Measurements from ENCODE around the gene MARS2.
"Not testable (repeated sequence)": the region's sequence is repeated elsewhere in the genome, so short reads cannot be mapped to it uniquely, and the experiment has no call there.

Gene MARS2

GRCh38 chr2:197705912-197706838 lies 1.0 kb downstream of the MARS2 start:
- peak; percentile 42 for DNase-seq (ENCODE audit: low read depth, low spot score)

DNA sequence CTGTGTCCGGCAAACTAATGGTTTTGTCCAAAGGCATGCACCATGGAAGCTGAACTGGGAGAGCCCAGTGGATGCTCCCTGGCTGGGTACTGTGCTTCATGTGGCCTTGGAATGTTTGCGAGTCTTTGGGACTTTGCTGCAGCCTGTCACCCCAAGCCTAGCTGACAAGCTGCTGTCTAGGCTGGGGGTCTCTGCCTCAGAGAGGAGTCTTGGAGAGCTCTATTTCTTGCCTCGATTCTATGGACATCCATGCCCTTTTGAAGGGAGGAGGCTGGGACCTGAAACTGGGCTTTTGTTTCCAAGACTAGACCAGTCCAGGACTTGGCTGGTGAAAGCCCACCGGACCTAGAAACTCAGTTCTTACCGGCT lies 1.7 kb downstream of the MARS2 start:
- peak; percentile 4 for DNase-seq (ENCODE audit: low read depth, low spot score)

DNA sequence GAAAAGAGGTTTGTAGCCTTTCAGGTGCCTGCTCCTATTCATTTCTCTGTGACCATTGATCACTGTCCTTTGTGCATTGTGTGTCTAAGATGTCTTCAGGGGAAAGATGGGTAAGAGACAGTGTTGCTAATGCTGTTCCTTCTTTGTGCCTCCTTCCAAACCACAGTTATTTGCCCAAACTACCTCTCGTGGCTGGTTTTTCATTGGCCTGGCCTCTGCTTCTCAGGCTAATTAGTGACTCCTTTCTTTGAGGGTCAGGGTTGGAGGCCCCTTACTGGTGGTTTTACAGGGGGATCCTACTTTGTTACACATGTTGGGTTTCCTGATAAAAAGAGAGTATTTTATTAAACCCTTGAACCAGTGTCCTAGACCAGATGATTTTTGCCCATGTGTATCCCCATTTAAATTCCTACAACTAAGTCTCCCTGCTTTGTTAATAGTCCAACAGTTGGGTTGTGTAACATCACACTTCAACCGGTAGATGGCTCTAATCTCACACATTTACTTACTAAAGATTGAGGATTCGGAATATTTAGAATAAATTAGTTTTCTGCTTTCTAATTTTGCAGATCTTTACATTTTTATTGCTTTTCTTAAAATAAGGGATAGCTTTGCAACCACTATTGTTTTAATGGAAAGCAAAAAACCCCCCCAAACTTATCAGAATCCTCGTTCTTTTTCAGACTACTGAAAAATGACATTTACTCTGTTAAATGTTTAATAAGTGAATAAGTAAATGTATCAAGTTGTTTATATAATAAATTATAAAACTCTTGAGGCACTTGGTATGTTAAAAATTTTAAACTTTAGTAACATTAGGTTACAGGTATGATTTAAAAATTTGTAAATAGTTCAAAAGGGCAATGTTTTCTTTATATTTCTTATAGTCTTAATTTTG lies 2.4 kb downstream of the MARS2 start:
- peak; percentile 67 for DNase-seq (ENCODE audit: low read depth, low spot score)

DNA sequence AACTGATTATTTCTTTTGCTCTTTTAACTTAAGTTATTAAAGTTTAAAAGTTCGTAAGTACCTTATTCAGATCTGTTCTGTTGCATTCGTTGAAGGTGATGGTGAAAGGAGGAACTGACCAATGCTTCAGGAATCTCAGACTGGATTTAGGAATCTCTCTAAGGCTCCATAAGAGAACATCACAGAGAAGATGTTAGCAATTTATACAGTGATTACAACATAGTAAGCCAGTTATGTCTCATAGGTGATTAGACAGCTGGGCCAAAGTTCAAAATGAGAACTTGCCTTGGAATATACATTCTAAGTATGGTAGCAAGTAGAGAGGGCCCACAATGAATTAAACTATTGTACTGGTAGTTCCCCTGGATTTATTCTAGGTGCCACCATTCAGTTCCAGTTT lies 3.2 kb downstream of the MARS2 start:
- DNase-seq (ENCODE audit: low read depth, low spot score): peak; percentile 43

DNA sequence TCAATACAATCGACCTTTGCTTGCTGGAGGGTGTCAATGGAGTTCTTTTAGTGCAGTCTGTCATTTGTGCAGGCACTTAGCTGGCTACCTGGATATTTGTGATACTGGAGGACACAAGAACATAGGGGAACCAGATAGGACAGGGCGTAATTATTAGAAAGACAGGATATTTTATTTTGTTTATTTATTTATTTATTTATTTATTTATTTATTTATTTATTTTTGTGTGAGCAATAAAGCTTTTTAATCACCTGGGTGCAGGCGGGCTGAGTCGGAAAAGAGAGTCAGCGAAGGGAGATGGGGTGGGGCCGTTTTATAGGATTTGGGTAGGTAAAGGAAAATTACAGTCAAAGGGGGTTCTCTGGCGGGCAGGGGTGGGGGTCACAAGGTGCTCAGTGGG lies 4.0 kb downstream of the MARS2 start:
- DNase-seq (ENCODE audit: low read depth, low spot score): not testable (repeated sequence)

DNA sequence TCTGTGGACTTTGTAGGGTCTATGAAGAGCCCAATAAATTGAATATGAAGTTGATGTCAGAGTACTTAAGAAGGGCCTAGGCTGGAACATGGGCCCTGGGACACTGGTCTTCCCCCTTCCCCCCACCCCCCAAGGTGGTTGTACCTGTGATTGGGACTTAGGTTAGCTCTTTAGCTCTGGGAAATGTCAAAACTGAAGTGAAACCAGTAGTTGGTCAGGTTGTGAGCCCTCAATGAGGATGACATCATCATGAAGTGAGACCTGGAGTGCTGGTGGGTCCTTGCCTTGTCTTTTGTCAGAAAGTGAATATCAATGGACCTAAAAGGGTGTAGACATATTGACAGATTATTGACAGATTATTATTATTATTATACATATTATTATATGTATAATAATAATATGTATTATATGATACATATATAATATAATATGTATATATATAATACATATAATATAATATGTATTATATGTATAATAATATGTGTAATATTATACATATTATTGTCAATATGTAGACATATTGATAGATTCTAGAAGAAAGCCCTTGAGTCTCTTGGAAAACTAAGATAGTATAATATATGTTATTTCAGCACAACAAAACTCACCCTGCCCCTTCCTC lies 5.4 kb downstream of the MARS2 start:
- DNase-seq (ENCODE audit: low read depth, low spot score): no peak

- DNase-seq (ENCODE audit: low read depth, low spot score): no peak
Measured at GRCh38 chr2:197711578-197711977, 6.4 kb downstream of the MARS2 start.

- no peak for DNase-seq (ENCODE audit: low read depth, low spot score)
Measured at GRCh38 chr2:197713271-197713670, 8.1 kb downstream of the MARS2 start.

GRCh38 chr2:197717863-197718262 lies 12.7 kb downstream of the MARS2 start:
- no peak for DNase-seq (ENCODE audit: low read depth, low spot score)

- DNase-seq (ENCODE audit: low read depth, low spot score): no peak
Measured at GRCh38 chr2:197727011-197727410, 21.8 kb downstream of the MARS2 start.

DNA sequence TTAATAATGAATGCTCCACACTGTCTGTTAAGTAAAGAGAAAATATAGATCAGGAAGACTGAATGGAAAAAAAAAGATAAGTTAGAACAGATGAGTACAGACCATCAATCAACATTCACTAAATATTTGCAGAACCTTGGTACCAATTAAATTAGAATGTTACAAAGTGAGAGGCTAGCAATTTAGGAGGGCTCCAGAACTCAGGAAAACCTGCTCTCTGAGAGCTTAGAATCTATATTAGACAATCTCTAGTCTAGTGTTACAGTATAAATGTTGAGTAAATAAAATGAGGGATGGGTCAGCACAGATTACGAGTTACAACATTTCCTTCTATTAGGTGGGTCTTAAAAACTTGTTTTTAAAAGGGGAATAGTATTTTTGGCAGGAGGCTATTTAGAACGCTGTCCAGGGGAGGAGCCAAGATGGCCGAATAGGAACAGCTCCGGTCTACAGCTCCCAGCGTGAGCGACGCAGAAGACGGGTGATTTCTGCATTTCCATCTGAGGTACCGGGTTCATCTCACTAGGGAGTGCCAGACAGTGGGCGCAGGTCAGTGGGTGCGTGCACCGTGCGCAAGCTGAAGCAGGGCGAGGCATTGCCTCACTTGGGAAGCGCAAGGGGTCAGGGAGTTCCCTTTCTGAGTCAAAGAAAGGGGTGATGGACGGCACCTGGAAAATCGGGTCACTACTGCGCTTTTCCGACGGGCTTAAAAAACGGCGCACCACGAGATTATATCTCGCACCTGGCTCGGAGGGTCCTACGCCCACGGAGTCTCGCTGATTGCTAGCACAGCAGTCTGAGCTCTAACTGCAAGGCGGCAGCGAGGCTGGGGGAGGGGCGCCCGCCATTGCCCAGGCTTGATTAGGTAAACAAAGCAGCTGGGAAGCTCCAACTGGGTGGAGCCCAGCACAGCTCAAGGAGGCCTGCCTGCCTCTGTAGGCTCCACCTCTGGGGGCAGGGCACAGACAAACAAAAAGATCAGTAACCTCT lies 23.7 kb downstream of the MARS2 start:
- not testable (repeated sequence) for DNase-seq (ENCODE audit: low read depth, low spot score)

- DNase-seq (ENCODE audit: low read depth, low spot score): no peak
Measured at GRCh38 chr2:197740200-197740599, 35.0 kb downstream of the MARS2 start.
